ENCODE results near the gene MPND.

- TF ChIP-seq ZSCAN4 (tag by site-specific recombination; IDR thresholded peaks at IDR 0.05): no peak
- no peak for TF ChIP-seq ZNF274 (IDR thresholded peaks at IDR 0.05; ENCODE audit: low read length)
- no peak for TF ChIP-seq ZNF274 (tag by site-specific recombination; IDR thresholded peaks at IDR 0.05; ENCODE audit: borderline replicate concordance)
- no peak for TF ChIP-seq KLF10 (tag by site-specific recombination; IDR thresholded peaks at IDR 0.05)
- no peak for TF ChIP-seq ZFP41 (tag by site-specific recombination; IDR thresholded peaks at IDR 0.05; ENCODE audit: borderline replicate concordance)
- peak; percentile 36; the same call in 1 of the 2 replicates for TF ChIP-seq ZNF600 (tag by site-specific recombination; IDR thresholded peaks at IDR 0.05)
- peak; percentile 52; the same call in 1 of the 2 replicates for TF ChIP-seq CTCF (tag by site-specific recombination; IDR thresholded peaks at IDR 0.05)
- no peak for TF ChIP-seq REST (tag by site-specific recombination; IDR thresholded peaks at IDR 0.05)
- no peak for TF ChIP-seq ZNF18 (tag by site-specific recombination; IDR thresholded peaks at IDR 0.05)
- no peak for TF ChIP-seq ELK4 (IDR thresholded peaks at IDR 0.05; ENCODE audit: borderline replicate concordance, low read depth, low read length)
- TF ChIP-seq ZNF624 (tag by site-specific recombination; IDR thresholded peaks at IDR 0.05): no peak
- no peak for TF ChIP-seq ZNF350 (tag by site-specific recombination; IDR thresholded peaks at IDR 0.05)
- TF ChIP-seq PRDM2 (tag by site-specific recombination; IDR thresholded peaks at IDR 0.05; ENCODE audit: borderline replicate concordance): no peak
Measured at GRCh38 chr19:4352701-4353121, 9.3 kb downstream of the MPND start.

All from HEK293 (cell line).